Fibroblast of mammary gland (primary cell): ENCODE data around the gene SGTA.

ENCODE experiments used
- DNase-seq: peaks from one replicate; pipeline ENCODE4 v3.0.0-alpha.2; 2010; ENCODE audit warnings: low read depth
- H3K4me3 ChIP-seq: 2 replicates; pipeline ENCODE4 v1.5.1; 2011; ENCODE audit warnings: low read depth, mild to moderate bottlenecking, low read length, moderate library complexity; ENCODE audit not compliant: control insufficient read depth
- CTCF ChIP-seq: conservative IDR thresholded peaks from 2 replicates; pipeline ENCODE4 v1.5.1; 2011; ENCODE audit warnings: low read depth, low read length, inconsistent platforms; ENCODE audit not compliant: control insufficient read depth, insufficient read depth

The SGTA gene

GRCh38 chr19:2764945-2765344, 18.1 kb downstream of the SGTA start:
- no peak overlapping the region for H3K4me3 ChIP-seq
- no peak for TF ChIP-seq CTCF
- DNase-seq = no peak

GRCh38 chr19:2763687-2764086, 19.4 kb downstream of the SGTA start:
- TF ChIP-seq CTCF = no peak
- H3K4me3 ChIP-seq = no peak overlapping the region
- DNase-seq = no peak

- no peak for DNase-seq
- no peak overlapping the region for H3K4me3 ChIP-seq
- no peak for TF ChIP-seq CTCF
Observed at GRCh38 chr19:2762783-2763496, 20.1 kb downstream of the SGTA start.

GRCh38 chr19:2761876-2762782, 20.9 kb downstream of the SGTA start:
- TF ChIP-seq CTCF = no peak
- DNase-seq = no peak
- H3K4me3 ChIP-seq = no peak overlapping the region

- no peak for DNase-seq
- no peak overlapping the region for H3K4me3 ChIP-seq
- no peak for TF ChIP-seq CTCF
Observed at GRCh38 chr19:2761309-2761677, 21.8 kb downstream of the SGTA start.

GRCh38 chr19:2759965-2760364, 23.1 kb downstream of the SGTA start:
- no peak for DNase-seq
- TF ChIP-seq CTCF = no peak
- H3K4me3 ChIP-seq = no peak overlapping the region

- no peak for DNase-seq
- TF ChIP-seq CTCF = no peak
- H3K4me3 ChIP-seq = no peak overlapping the region
Observed at GRCh38 chr19:2759362-2759761, 23.7 kb downstream of the SGTA start.
